ENCODE results near the gene SIDT1.
A peak's percentile ranks its signal among the peaks of the same experiment; 100 is the strongest.

Gene SIDT1

GRCh38 chr3:113508966-113509365 is 23.4 kb upstream of the SIDT1 start:
- no peak overlapping the region for H3K4me3 ChIP-seq (ENCODE audit: insufficient read depth, low read depth, low read length, poor library complexity, severe bottlenecking)
- no peaks in the 10 kb centered on the region for H3K36me3 ChIP-seq (ENCODE audit: control insufficient read depth, insufficient read depth, low read length)
- H3K9me3 ChIP-seq (ENCODE audit: control insufficient read depth, low read length): no peaks in the 10 kb centered on the region
- peaks cover 2% of the 10 kb centered on the region for H3K4me1 ChIP-seq (ENCODE audit: control insufficient read depth, insufficient read depth, low read length, poor library complexity, severe bottlenecking)
- H3K27me3 ChIP-seq (replicated peaks; ENCODE audit: control insufficient read depth, insufficient read depth, low read length, poor library complexity, severe bottlenecking): no peaks in the 10 kb centered on the region
- no peak for DNase-seq
- no peak overlapping the region for H3K27ac ChIP-seq (ENCODE audit: insufficient read depth, low read length, poor library complexity, severe bottlenecking)

- Histone ChIP-seq H3K4me1 (ENCODE audit: control insufficient read depth, insufficient read depth, low read length, poor library complexity, severe bottlenecking) (peaks cover 4% of the 10 kb centered on the region), H3K9me3 (ENCODE audit: control insufficient read depth, low read length) (no peaks in the 10 kb centered on the region), H3K27me3 (replicated peaks; ENCODE audit: control insufficient read depth, insufficient read depth, low read length, poor library complexity, severe bottlenecking) (peaks cover 9% of the 10 kb centered on the region), H3K4me3 (ENCODE audit: insufficient read depth, low read depth, low read length, poor library complexity, severe bottlenecking) (peak overlapping the region; percentile 61), H3K27ac (ENCODE audit: insufficient read depth, low read length, poor library complexity, severe bottlenecking) (peak overlapping the region; percentile 82), H3K36me3 (ENCODE audit: control insufficient read depth, insufficient read depth, low read length) (no peaks in the 10 kb centered on the region)
- no peak for DNase-seq
Observed at GRCh38 chr3:113514265-113514769, 18.0 kb upstream of the SIDT1 start.

DNA sequence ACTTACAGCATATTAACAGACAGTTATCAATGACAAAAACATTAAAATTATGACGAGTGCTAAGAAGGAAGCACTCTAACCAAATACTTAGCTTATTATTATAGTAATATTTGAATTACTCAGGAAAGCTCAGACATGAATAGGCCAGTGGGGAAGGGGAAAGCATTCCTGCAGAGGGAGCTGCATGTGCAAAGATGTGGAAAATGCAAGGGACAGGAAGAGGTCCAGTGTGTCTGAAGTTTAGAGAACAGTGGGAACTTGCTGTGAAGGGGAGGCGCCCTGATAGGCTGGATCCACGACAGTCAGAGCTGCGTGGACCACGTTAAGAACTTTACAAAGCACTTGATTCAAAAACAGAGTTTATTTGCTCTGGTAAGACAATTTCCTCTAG is 16.2 kb upstream of the SIDT1 start:
- Histone ChIP-seq H3K4me3 (ENCODE audit: insufficient read depth, low read depth, low read length, poor library complexity, severe bottlenecking) (no peak overlapping the region), H3K4me1 (ENCODE audit: control insufficient read depth, insufficient read depth, low read length, poor library complexity, severe bottlenecking) (peaks cover 4% of the 10 kb centered on the region), H3K27me3 (replicated peaks; ENCODE audit: control insufficient read depth, insufficient read depth, low read length, poor library complexity, severe bottlenecking) (peaks cover 9% of the 10 kb centered on the region), H3K36me3 (ENCODE audit: control insufficient read depth, insufficient read depth, low read length) (no peaks in the 10 kb centered on the region), H3K9me3 (ENCODE audit: control insufficient read depth, low read length) (no peaks in the 10 kb centered on the region), H3K27ac (ENCODE audit: insufficient read depth, low read length, poor library complexity, severe bottlenecking) (no peak overlapping the region)
- no peak for DNase-seq

- Histone ChIP-seq H3K4me1 (ENCODE audit: control insufficient read depth, insufficient read depth, low read length, poor library complexity, severe bottlenecking) (no peaks in the 10 kb centered on the region), H3K27ac (ENCODE audit: insufficient read depth, low read length, poor library complexity, severe bottlenecking) (no peak overlapping the region), H3K9me3 (ENCODE audit: control insufficient read depth, low read length) (no peaks in the 10 kb centered on the region), H3K27me3 (replicated peaks; ENCODE audit: control insufficient read depth, insufficient read depth, low read length, poor library complexity, severe bottlenecking) (peaks cover 9% of the 10 kb centered on the region), H3K36me3 (ENCODE audit: control insufficient read depth, insufficient read depth, low read length) (no peaks in the 10 kb centered on the region), H3K4me3 (ENCODE audit: insufficient read depth, low read depth, low read length, poor library complexity, severe bottlenecking) (no peak overlapping the region)
- DNase-seq: no peak
Observed at GRCh38 chr3:113521981-113522380, 10.4 kb upstream of the SIDT1 start.

DNA sequence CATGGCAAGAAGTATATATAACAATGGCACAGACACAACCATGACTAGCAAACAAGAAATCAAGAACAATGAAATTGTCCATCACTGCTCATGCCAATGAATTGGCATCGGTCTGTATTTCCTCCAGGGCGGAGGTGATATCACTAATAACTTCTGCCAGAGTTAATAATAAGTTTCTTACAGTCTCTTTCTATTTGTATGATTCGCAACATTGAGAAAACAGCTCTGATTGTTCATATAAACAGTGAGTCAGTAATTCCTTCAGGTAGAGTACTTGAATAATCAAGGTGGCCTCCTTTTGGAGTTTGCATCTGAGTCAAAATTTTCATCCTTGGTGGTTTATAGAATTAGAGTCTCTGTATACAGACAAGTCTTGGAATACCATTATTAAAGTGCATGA is 9.1 kb upstream of the SIDT1 start:
- peaks cover 6% of the 10 kb centered on the region for H3K27me3 ChIP-seq (replicated peaks; ENCODE audit: control insufficient read depth, insufficient read depth, low read length, poor library complexity, severe bottlenecking)
- no peak for DNase-seq
- H3K4me3 ChIP-seq (ENCODE audit: insufficient read depth, low read depth, low read length, poor library complexity, severe bottlenecking): no peak overlapping the region
- no peaks in the 10 kb centered on the region for H3K36me3 ChIP-seq (ENCODE audit: control insufficient read depth, insufficient read depth, low read length)
- no peaks in the 10 kb centered on the region for H3K9me3 ChIP-seq (ENCODE audit: control insufficient read depth, low read length)
- H3K4me1 ChIP-seq (ENCODE audit: control insufficient read depth, insufficient read depth, low read length, poor library complexity, severe bottlenecking): no peaks in the 10 kb centered on the region
- no peak overlapping the region for H3K27ac ChIP-seq (ENCODE audit: insufficient read depth, low read length, poor library complexity, severe bottlenecking)

- H3K27me3 ChIP-seq (replicated peaks; ENCODE audit: control insufficient read depth, insufficient read depth, low read length, poor library complexity, severe bottlenecking): no peaks in the 10 kb centered on the region
- no peaks in the 10 kb centered on the region for H3K9me3 ChIP-seq (ENCODE audit: control insufficient read depth, low read length)
- peak in 2 of 3 donors; percentile 25 to 36 for DNase-seq
- H3K4me1 ChIP-seq (ENCODE audit: control insufficient read depth, insufficient read depth, low read length, poor library complexity, severe bottlenecking): peaks cover 8% of the 10 kb centered on the region
- no peaks in the 10 kb centered on the region for H3K36me3 ChIP-seq (ENCODE audit: control insufficient read depth, insufficient read depth, low read length)
- H3K4me3 ChIP-seq (ENCODE audit: insufficient read depth, low read depth, low read length, poor library complexity, severe bottlenecking): peak overlapping the region; percentile 97
- H3K27ac ChIP-seq (ENCODE audit: insufficient read depth, low read length, poor library complexity, severe bottlenecking): peak overlapping the region; percentile 86
Observed at GRCh38 chr3:113532698-113533533, 561 bp downstream of the SIDT1 start.

DNA sequence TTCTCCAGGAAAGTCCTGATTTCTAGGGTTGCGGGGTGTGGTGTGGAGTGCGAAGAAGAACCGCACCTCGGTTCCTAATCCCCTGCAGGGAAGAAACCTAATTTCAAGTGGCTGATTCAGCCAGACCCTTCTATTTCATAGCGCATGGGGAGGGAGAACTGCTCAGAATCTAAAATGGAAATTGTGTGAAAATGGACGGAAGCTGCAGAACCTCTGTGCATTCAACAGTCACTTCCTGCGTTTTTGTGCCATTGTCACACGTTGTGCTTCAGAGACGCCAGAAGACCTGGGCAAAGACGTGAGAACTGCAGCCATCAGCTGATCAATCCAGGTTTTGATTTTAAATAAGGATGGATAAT is 1.2 kb downstream of the SIDT1 start:
- Histone ChIP-seq H3K9me3 (ENCODE audit: control insufficient read depth, low read length) (no peaks in the 10 kb centered on the region), H3K27me3 (replicated peaks; ENCODE audit: control insufficient read depth, insufficient read depth, low read length, poor library complexity, severe bottlenecking) (no peaks in the 10 kb centered on the region), H3K4me3 (ENCODE audit: insufficient read depth, low read depth, low read length, poor library complexity, severe bottlenecking) (peak overlapping the region; percentile 97), H3K4me1 (ENCODE audit: control insufficient read depth, insufficient read depth, low read length, poor library complexity, severe bottlenecking) (peaks cover 8% of the 10 kb centered on the region), H3K27ac (ENCODE audit: insufficient read depth, low read length, poor library complexity, severe bottlenecking) (peak overlapping the region; percentile 86), H3K36me3 (ENCODE audit: control insufficient read depth, insufficient read depth, low read length) (no peaks in the 10 kb centered on the region)
- peak in 1 of 3 donors; percentile 16 for DNase-seq

DNA sequence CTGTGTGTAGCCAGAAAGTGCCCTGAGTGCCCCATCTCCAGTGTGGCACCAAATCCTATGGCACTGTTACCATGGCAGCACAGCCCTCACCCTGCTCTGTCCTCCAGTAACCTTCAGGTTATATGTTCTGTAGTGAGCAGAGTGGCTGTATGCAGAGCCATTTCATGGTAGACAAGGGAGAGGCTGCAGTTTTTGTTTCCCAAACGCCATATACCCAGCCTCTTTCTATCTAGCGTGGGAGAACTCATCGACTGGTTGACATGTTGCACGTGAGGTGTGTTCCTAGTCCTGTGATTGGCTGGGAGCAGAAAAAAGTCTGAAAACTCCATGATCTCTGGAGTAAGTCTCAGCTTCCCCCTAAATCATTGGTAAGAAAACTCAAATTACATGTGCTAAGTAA is 2.0 kb downstream of the SIDT1 start:
- Histone ChIP-seq H3K9me3 (ENCODE audit: control insufficient read depth, low read length) (no peaks in the 10 kb centered on the region), H3K27me3 (replicated peaks; ENCODE audit: control insufficient read depth, insufficient read depth, low read length, poor library complexity, severe bottlenecking) (no peaks in the 10 kb centered on the region), H3K36me3 (ENCODE audit: control insufficient read depth, insufficient read depth, low read length) (peaks cover 8% of the 10 kb centered on the region), H3K4me3 (ENCODE audit: insufficient read depth, low read depth, low read length, poor library complexity, severe bottlenecking) (peak overlapping the region; percentile 97), H3K4me1 (ENCODE audit: control insufficient read depth, insufficient read depth, low read length, poor library complexity, severe bottlenecking) (peaks cover 8% of the 10 kb centered on the region), H3K27ac (ENCODE audit: insufficient read depth, low read length, poor library complexity, severe bottlenecking) (peak overlapping the region; percentile 86)
- no peak for DNase-seq

DNA sequence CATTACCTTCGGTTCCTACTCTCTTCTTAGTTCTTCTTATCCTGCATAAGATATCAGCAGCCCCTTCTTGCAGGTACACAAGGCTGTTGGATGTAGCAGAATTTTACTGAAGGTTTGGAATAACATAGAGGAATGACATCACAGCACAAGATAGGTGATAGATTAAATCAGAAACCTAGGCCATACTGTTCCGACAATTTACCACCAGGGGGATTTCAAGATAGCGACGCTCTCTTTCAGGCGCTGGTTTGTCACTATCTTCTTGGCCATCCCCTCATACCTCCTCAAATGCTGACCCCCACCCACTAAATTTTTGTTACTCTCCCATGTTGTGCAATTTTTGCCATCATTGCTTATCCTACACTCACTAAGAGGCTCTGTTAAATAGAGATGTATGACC is 3.5 kb downstream of the SIDT1 start:
- Histone ChIP-seq H3K27me3 (replicated peaks; ENCODE audit: control insufficient read depth, insufficient read depth, low read length, poor library complexity, severe bottlenecking) (no peaks in the 10 kb centered on the region), H3K36me3 (ENCODE audit: control insufficient read depth, insufficient read depth, low read length) (peaks cover 9% of the 10 kb centered on the region), H3K4me1 (ENCODE audit: control insufficient read depth, insufficient read depth, low read length, poor library complexity, severe bottlenecking) (peaks cover 8% of the 10 kb centered on the region), H3K27ac (ENCODE audit: insufficient read depth, low read length, poor library complexity, severe bottlenecking) (no peak overlapping the region), H3K9me3 (ENCODE audit: control insufficient read depth, low read length) (no peaks in the 10 kb centered on the region), H3K4me3 (ENCODE audit: insufficient read depth, low read depth, low read length, poor library complexity, severe bottlenecking) (no peak overlapping the region)
- no peak for DNase-seq

- no peak overlapping the region for H3K27ac ChIP-seq (ENCODE audit: insufficient read depth, low read length, poor library complexity, severe bottlenecking)
- no peak overlapping the region for H3K4me3 ChIP-seq (ENCODE audit: insufficient read depth, low read depth, low read length, poor library complexity, severe bottlenecking)
- H3K4me1 ChIP-seq (ENCODE audit: control insufficient read depth, insufficient read depth, low read length, poor library complexity, severe bottlenecking): peaks cover 8% of the 10 kb centered on the region
- H3K9me3 ChIP-seq (ENCODE audit: control insufficient read depth, low read length): no peaks in the 10 kb centered on the region
- peaks cover 9% of the 10 kb centered on the region for H3K36me3 ChIP-seq (ENCODE audit: control insufficient read depth, insufficient read depth, low read length)
- H3K27me3 ChIP-seq (replicated peaks; ENCODE audit: control insufficient read depth, insufficient read depth, low read length, poor library complexity, severe bottlenecking): no peaks in the 10 kb centered on the region
- DNase-seq: no peak
Observed at GRCh38 chr3:113536627-113537101, 4.3 kb downstream of the SIDT1 start.

All from effector memory CD4-positive, alpha-beta T cell (primary cell).